Measurements from ENCODE around the gene MRPL55.

DNA sequence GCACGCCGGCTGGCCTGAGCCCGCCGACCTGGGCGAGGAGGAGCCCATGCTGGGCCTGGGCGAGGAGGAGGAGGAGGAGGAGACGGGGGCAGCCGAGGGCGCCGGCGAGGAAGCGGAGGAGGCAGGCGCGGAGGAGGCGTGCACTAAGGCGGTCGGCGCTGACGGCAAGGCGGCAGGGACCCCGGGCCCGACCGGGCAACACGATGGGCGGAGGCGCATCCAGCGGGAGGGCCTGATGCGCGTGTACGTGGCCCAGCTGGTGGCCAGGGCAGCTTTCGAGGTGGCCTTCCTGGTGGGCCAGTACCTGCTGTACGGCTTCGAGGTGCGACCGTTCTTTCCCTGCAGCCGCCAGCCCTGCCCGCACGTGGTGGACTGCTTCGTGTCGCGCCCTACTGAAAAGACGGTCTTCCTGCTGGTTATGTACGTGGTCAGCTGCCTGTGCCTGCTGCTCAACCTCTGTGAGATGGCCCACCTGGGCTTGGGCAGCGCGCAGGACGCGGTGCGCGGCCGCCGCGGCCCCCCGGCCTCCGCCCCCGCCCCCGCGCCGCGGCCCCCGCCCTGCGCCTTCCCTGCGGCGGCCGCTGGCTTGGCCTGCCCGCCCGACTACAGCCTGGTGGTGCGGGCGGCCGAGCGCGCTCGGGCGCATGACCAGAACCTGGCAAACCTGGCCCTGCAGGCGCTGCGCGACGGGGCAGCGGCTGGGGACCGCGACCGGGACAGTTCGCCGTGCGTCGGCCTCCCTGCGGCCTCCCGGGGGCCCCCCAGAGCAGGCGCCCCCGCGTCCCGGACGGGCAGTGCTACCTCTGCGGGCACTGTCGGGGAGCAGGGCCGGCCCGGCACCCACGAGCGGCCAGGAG, 49.3 kb upstream of the MRPL55 start:
- TF ChIP-seq TAF1 (IDR thresholded peaks at IDR 0.05; ENCODE audit: borderline replicate concordance, low read depth, low read length) (no peak), POLR2A (IDR thresholded peaks at IDR 0.05; ENCODE audit: low read depth, low read length) (no peak), POLR2AphosphoS5 (IDR thresholded peaks at IDR 0.05; ENCODE audit: low read depth, low read length) (no peak)
